Measurements from ENCODE around the gene ATP5F1E.

DNA sequence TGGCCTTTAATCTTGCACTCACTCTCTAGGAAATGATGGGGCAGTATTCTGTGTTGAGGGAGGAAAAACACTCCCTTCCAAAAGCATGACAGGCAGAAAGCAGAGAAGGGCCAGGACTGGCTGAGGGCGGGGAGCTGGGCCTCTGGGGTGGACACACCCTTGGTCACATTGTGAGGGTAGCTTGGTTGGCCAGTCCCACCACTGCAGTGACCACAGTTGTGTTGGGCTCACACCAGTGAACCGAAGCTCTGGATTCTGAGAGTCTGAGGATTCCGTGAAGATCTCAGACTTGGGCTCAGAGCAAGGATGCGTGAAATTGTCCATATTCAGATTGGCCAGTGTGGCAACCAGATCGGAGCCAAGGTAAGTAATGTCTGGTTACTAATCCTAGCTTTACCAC is 12.9 kb downstream of the ATP5F1E start, which contains the start of gene TUBB1:
- TF ChIP-seq, protein P1, sequence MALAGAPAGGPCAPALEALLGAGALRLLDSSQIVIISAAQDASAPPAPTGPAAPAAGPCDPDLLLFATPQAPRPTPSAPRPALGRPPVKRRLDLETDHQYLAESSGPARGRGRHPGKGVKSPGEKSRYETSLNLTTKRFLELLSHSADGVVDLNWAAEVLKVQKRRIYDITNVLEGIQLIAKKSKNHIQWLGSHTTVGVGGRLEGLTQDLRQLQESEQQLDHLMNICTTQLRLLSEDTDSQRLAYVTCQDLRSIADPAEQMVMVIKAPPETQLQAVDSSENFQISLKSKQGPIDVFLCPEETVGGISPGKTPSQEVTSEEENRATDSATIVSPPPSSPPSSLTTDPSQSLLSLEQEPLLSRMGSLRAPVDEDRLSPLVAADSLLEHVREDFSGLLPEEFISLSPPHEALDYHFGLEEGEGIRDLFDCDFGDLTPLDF (CRISPR knock-in tag; IDR thresholded peaks at IDR 0.05), result no peak
- TF ChIP-seq SMAD1 (IDR thresholded peaks at IDR 0.05; ENCODE audit: low read depth, low read length, partially characterized antibody) (no peak), KLF13 (tag; IDR thresholded peaks at IDR 0.05; ENCODE audit: borderline replicate concordance, low read depth) (no peak), CBX3 (IDR thresholded peaks at IDR 0.05; ENCODE audit: borderline replicate concordance in 1 of 2, low read length in 2 of 2) (no peak), SIN3A (IDR thresholded peaks at IDR 0.05; ENCODE audit: borderline replicate concordance in 2 of 2, control insufficient read depth in 1 of 2, low read depth in 2 of 2, low read length in 2 of 2) (no peak), TBP (optimal IDR thresholded peaks at IDR 0.05; ENCODE audit: low read depth, low read length) (peak; percentile 51), TCF7 (IDR thresholded peaks at IDR 0.05; ENCODE audit: borderline replicate concordance) (no peak), EGR1 (conservative IDR thresholded peaks at IDR 0.05) (no peak), BRCA1 (IDR thresholded peaks at IDR 0.05) (no peak), BRCA1 (CRISPR knock-in tag; IDR thresholded peaks at IDR 0.05) (no peak), CHD2 (IDR thresholded peaks at IDR 0.05; ENCODE audit: low read depth, low read length) (no peak), ZZZ3 (IDR thresholded peaks at IDR 0.05) (no peak), RCOR1 (IDR thresholded peaks at IDR 0.05; ENCODE audit: borderline replicate concordance in 1 of 2, low read depth in 2 of 2, low read length in 2 of 2) (no peak)
- TF ChIP-seq, protein P2, sequence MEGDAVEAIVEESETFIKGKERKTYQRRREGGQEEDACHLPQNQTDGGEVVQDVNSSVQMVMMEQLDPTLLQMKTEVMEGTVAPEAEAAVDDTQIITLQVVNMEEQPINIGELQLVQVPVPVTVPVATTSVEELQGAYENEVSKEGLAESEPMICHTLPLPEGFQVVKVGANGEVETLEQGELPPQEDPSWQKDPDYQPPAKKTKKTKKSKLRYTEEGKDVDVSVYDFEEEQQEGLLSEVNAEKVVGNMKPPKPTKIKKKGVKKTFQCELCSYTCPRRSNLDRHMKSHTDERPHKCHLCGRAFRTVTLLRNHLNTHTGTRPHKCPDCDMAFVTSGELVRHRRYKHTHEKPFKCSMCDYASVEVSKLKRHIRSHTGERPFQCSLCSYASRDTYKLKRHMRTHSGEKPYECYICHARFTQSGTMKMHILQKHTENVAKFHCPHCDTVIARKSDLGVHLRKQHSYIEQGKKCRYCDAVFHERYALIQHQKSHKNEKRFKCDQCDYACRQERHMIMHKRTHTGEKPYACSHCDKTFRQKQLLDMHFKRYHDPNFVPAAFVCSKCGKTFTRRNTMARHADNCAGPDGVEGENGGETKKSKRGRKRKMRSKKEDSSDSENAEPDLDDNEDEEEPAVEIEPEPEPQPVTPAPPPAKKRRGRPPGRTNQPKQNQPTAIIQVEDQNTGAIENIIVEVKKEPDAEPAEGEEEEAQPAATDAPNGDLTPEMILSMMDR (IDR thresholded peaks at IDR 0.05 in 2 of 3, conservative IDR thresholded peaks at IDR 0.05 in 1 of 3; ENCODE audit: insufficient read depth in 2 of 3, low read depth in 1 of 3, low read length in 3 of 3), result no peak
- TF ChIP-seq, protein P3, sequence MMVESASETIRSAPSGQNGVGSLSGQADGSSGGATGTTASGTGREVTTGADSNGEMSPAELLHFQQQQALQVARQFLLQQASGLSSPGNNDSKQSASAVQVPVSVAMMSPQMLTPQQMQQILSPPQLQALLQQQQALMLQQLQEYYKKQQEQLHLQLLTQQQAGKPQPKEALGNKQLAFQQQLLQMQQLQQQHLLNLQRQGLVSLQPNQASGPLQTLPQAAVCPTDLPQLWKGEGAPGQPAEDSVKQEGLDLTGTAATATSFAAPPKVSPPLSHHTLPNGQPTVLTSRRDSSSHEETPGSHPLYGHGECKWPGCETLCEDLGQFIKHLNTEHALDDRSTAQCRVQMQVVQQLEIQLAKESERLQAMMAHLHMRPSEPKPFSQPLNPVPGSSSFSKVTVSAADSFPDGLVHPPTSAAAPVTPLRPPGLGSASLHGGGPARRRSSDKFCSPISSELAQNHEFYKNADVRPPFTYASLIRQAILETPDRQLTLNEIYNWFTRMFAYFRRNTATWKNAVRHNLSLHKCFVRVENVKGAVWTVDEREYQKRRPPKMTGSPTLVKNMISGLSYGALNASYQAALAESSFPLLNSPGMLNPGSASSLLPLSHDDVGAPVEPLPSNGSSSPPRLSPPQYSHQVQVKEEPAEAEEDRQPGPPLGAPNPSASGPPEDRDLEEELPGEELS (CRISPR knock-in tag; IDR thresholded peaks at IDR 0.05; ENCODE audit: borderline replicate concordance), result no peak
